HCT116 (cell line): ENCODE results near the gene FAR2. TPM values are rescaled to one million over a fixed set of nuclear protein-coding genes. Genes with fewer than 3 reads are reported as not detected.

Experiments used
- ATAC-seq: fragments of 200-7000 bp; cut with Tn5 transposase; 2 replicates; pipeline ENCODE4 v1.9.1; 2020; ENCODE audit warnings: mild to moderate bottlenecking, moderate library complexity
- BruUV-seq: library from RNA; stranded (reverse); fragments of 400-500 nt; replicated peaks from 2 replicates; lab custom pipeline; 2021; lab: Mats Ljungman, UMichigan
- CTCF ChIA-PET: fragments of 300-600 bp; sonication (Branson Sonifier 250); formaldehyde crosslinking; loops from one replicate; lab custom pipeline; 2021; ENCODE audit warnings: antibody characterized with exemption; lab: Charles Lee
- POLR2A ChIA-PET: fragments of 300-600, 350-600 bp; sonication (Branson Sonifier 250); formaldehyde crosslinking; loops from one replicate; lab custom pipeline; 2021; ENCODE audit warnings: antibody characterized with exemption; lab: Charles Lee
- RAD21 ChIA-PET, 2 experiments: fragments of 300-600 bp; sonication (Branson Sonifier 250); formaldehyde crosslinking; loops; one replicate each; lab custom pipeline; 2023; ENCODE audit warnings: low total read pairs in 2 of 2; ENCODE audit not compliant: uncharacterized antibody in 2 of 2, unreplicated experiment in 2 of 2, low non-redundant PET in 1 of 2; lab: Charles Lee
- DNase-seq: peaks from one replicate; pipeline ENCODE4 v3.0.0-alpha.2; 2010; ENCODE audit warnings: low read depth, low spot score
- H2AFZ ChIP-seq: fragments of 200-600 bp; shearing (Covaris generic), sonication (generic); 2 replicates; pipeline ENCODE4 v1.6.1; 2017; ENCODE audit warnings: low read depth, mixed run types, mixed read lengths, antibody characterized with exemption, low read length; ENCODE audit not compliant: poor library complexity, severe bottlenecking
- H3K27ac ChIP-seq: 2 replicates; pipeline ENCODE4 v1.5.1; 2012; ENCODE audit warnings: low read depth, low read length
- H3K27me3 ChIP-seq: fragments of 200-600 bp; sonication (generic); 2 replicates; pipeline ENCODE4 v1.6.1; 2016; ENCODE audit warnings: mixed run types, low read length, mixed read lengths; ENCODE audit not compliant: insufficient read depth
- H3K36me3 ChIP-seq, 2 experiments: fragments of 200-500 bp in 1 of 2; fragments of 200-600 bp in 1 of 2; sonication (Bioruptor generic) in 1 of 2; sonication (generic) in 1 of 2; 2 replicates each; pipeline versions ENCODE4 v1.5.1 to v1.6.1; 2014 to 2016; ENCODE audit warnings: low read length in 2 of 2, inconsistent platforms in 1 of 2, mixed read lengths in 1 of 2, mixed run types in 1 of 2; ENCODE audit not compliant: insufficient read depth in 2 of 2, control insufficient read depth in 1 of 2
- H3K4me1 ChIP-seq, 2 experiments: fragments of 200-600 bp in 1 of 2; sonication (generic) in 1 of 2; 2 replicates each; pipeline versions ENCODE4 v1.5.1 to v1.6.1; 2012 to 2017; ENCODE audit warnings: low read length in 2 of 2, inconsistent platforms in 1 of 2, mild to moderate bottlenecking in 1 of 2, mixed read lengths in 1 of 2, mixed run types in 1 of 2, moderate library complexity in 1 of 2; ENCODE audit not compliant: insufficient read depth in 2 of 2, control insufficient read depth in 1 of 2
- H3K4me2 ChIP-seq: fragments of 200-600 bp; sonication (generic); 2 replicates; pipeline ENCODE4 v1.6.1; 2017; ENCODE audit warnings: mixed run types, low read length, mixed read lengths
- H3K4me3 ChIP-seq, 2 experiments: fragments of 200-600 bp in 1 of 2; sonication (generic) in 1 of 2; replicated peaks in 1 of 2; 2 replicates each; pipeline ENCODE4 v1.5.1; 2011 to 2016; ENCODE audit warnings: low read length in 2 of 2, control low read depth in 1 of 2, low read depth in 1 of 2, mild to moderate bottlenecking in 1 of 2, mixed read lengths in 1 of 2, mixed run types in 1 of 2
- H3K79me2 ChIP-seq: fragments of 200-600 bp; sonication (generic); 2 replicates; pipeline ENCODE4 v1.6.1; 2017; ENCODE audit warnings: mild to moderate bottlenecking, mixed run types, low read length, moderate library complexity, mixed read lengths; ENCODE audit not compliant: insufficient read depth
- H3K9ac ChIP-seq: fragments of 200-600 bp; sonication (generic); 2 replicates; pipeline ENCODE4 v1.6.1; 2016; ENCODE audit warnings: low read length, mixed read lengths
- H3K9me2 ChIP-seq: fragments of 200-600 bp; sonication (generic), shearing (Covaris generic); 2 replicates; pipeline ENCODE4 v1.6.1; 2017; ENCODE audit warnings: mixed run types, mild to moderate bottlenecking, moderate library complexity; ENCODE audit not compliant: insufficient read depth
- H3K9me3 ChIP-seq, 2 experiments: fragments of 200-500 bp in 1 of 2; fragments of 200-600 bp in 1 of 2; sonication (Bioruptor generic) in 1 of 2; sonication (generic) in 1 of 2; 2 replicates each; pipeline ENCODE4 v1.6.1; 2014 to 2017; ENCODE audit warnings: low read length in 2 of 2, mixed read lengths in 2 of 2, inconsistent platforms in 1 of 2, low read depth in 1 of 2, mild to moderate bottlenecking in 1 of 2, mixed run types in 1 of 2, moderate library complexity in 1 of 2; ENCODE audit not compliant: control insufficient read depth in 1 of 2, insufficient read depth in 1 of 2
- H4K20me1 ChIP-seq: fragments of 200-600 bp; sonication (generic), shearing (Covaris generic); 2 replicates; pipeline ENCODE4 v1.6.1; 2017; ENCODE audit warnings: mixed run types, mild to moderate bottlenecking, moderate library complexity; ENCODE audit not compliant: insufficient read depth
- ATF3 ChIP-seq: IDR thresholded peaks from 2 replicates; pipeline ENCODE4 v1.6.1; 2012
- CEBPB ChIP-seq: IDR thresholded peaks from 2 replicates; pipeline ENCODE4 v1.6.1; 2012; ENCODE audit warnings: low read depth
- EZH2 ChIP-seq: fragments of 200-600 bp; sonication (generic); IDR thresholded peaks from 2 replicates; pipeline ENCODE4 v1.6.1; 2017; ENCODE audit warnings: antibody characterized with exemption, mixed run types
- EZH2phosphoT487 ChIP-seq: fragments of 200-600 bp; IDR thresholded peaks from 2 replicates; pipeline ENCODE4 v1.6.1; 2018; ENCODE audit warnings: antibody characterized with exemption, borderline replicate concordance
- JUND ChIP-seq: IDR thresholded peaks from 2 replicates; pipeline ENCODE4 v1.6.1; 2012
- MAX ChIP-seq: IDR thresholded peaks from 2 replicates; pipeline ENCODE4 v1.6.1; 2012
- POLR2A ChIP-seq: IDR thresholded peaks from 2 replicates; pipeline ENCODE4 v1.7.0; 2011; ENCODE audit warnings: borderline replicate concordance; ENCODE audit not compliant: insufficient read depth, insufficient read length; ENCODE audit errors: extremely low read depth
- POLR2AphosphoS5 ChIP-seq: IDR thresholded peaks from 2 replicates; pipeline ENCODE4 v1.6.1; 2011; ENCODE audit warnings: mild to moderate bottlenecking, low read depth, low read length, moderate library complexity
- REST ChIP-seq: IDR thresholded peaks from 2 replicates; pipeline ENCODE4 v1.6.1; 2012; ENCODE audit warnings: low read depth
- SIN3A ChIP-seq: IDR thresholded peaks from 2 replicates; pipeline ENCODE4 v1.6.1; 2012; ENCODE audit warnings: low read depth
- SP1 ChIP-seq: IDR thresholded peaks from 2 replicates; pipeline ENCODE4 v1.6.1; 2012; ENCODE audit warnings: low read depth
- SRF ChIP-seq: IDR thresholded peaks from 2 replicates; pipeline ENCODE4 v1.6.1; 2012; ENCODE audit warnings: low read depth
- YY1 ChIP-seq: IDR thresholded peaks from 2 replicates; pipeline ENCODE4 v1.6.1; 2011; ENCODE audit warnings: low read length, low read depth, moderate library complexity, mild to moderate bottlenecking; ENCODE audit not compliant: insufficient replicate concordance; ENCODE audit errors: extremely low read depth
- ZBTB33 ChIP-seq: IDR thresholded peaks from 2 replicates; pipeline ENCODE4 v1.6.1; 2011; ENCODE audit warnings: mild to moderate bottlenecking, low read length, moderate library complexity; ENCODE audit not compliant: insufficient replicate concordance; ENCODE audit errors: extremely low read depth
- ZNF274 ChIP-seq: fragments of 200-500 bp; sonication (Bioruptor generic); IDR thresholded peaks from 2 replicates; pipeline ENCODE4 v1.6.1; 2014; ENCODE audit warnings: mild to moderate bottlenecking, low read depth, low read length, inconsistent platforms
- intact Hi-C: fragments of 100-400 bp; cut with micrococcal nuclease; formaldehyde crosslinking; loops from 2 replicates; pipeline ENCODE4 v1.10.0; 2022
- total RNA-seq: library from RNA; stranded (reverse); gene quantifications from one replicate; pipeline ENCODE4 v1.2.1, GENCODE V29; 2021; ENCODE audit not compliant: unreplicated experiment

Gene FAR2
- total RNA-seq, 1 experiment from 2014 or later = 9.7 TPM

- CTCF ChIA-PET = no interaction called here
- no peaks in the 10 kb centered on the region for H3K79me2 ChIP-seq
- no peak for DNase-seq
Observed at GRCh38 chr12:29152981-29153630, 4.0 kb downstream of the FAR2 start.

More at GRCh38 chr12:29152981-29153630, 4.0 kb downstream of the FAR2 start:
- intact Hi-C loops = no loop called here
- no peaks in the 10 kb centered on the region for H4K20me1 ChIP-seq
- BruUV-seq = no TSS peak
- no peak overlapping the region for H3K4me2 ChIP-seq
- H3K36me3 ChIP-seq = no peaks in the 10 kb centered on the region
- H3K9me3 ChIP-seq = no peaks in the 10 kb centered on the region
- no peak overlapping the region for H3K9ac ChIP-seq
- peaks cover 5 to 25% of the 10 kb centered on the region in 2 experiments for H3K4me1 ChIP-seq
- no peak overlapping the region for H3K27ac ChIP-seq
- ChIA-PET POLR2A (no interaction called here), RAD21 (no interaction called here)
- no peaks in the 10 kb centered on the region for H3K9me2 ChIP-seq
- TF ChIP-seq SIN3A (no peak), MAX (no peak), SRF (no peak), EZH2 (no peak), POLR2A (no peak), REST (no peak), ATF3 (no peak), EZH2phosphoT487 (no peak), JUND (no peak), CEBPB (no peak), SP1 (no peak), ZNF274 (no peak), YY1 (no peak), POLR2AphosphoS5 (no peak), ZBTB33 (no peak)
- H3K4me3 ChIP-seq = no peak overlapping the region
- ATAC-seq = no peak
- no peak overlapping the region for H2AFZ ChIP-seq
- no peaks in the 10 kb centered on the region for H3K27me3 ChIP-seq
